ENCODE data around the gene MAPKAP1. TPM values are rescaled to one million over a fixed set of nuclear protein-coding genes. Genes with fewer than 3 reads are reported as not detected.

Gene MAPKAP1
- total and polyA plus RNA-seq, 2 of the 13 experiments (the other 11 are each of a cell fraction or from before 2014, with no cell fraction given): 45.0 to 64.3 TPM

- TF ChIP-seq POLR2A (IDR thresholded peaks at IDR 0.05; ENCODE audit: insufficient read depth in 1 of 2, low read depth in 2 of 2, low read length in 2 of 2): no peak
These were observed 7.1 kb downstream of the MAPKAP1 start (continued) for GRCh38 chr9:125699870-125700269.

- POLR2A ChIA-PET: interaction anchor here (3.4 kb wide), 1 partner anchor 11 kb away, joined by 16 read pairs; the partner anchor contains the start of gene MAPKAP1
- no peak for TF ChIP-seq NPAS2 (CRISPR knock-in tag; IDR thresholded peaks at IDR 0.05; ENCODE audit: borderline replicate concordance)
- TF ChIP-seq KDM4B (CRISPR knock-in tag; IDR thresholded peaks at IDR 0.05): no peak
- no peak for TF ChIP-seq ZNF160 (CRISPR knock-in tag; IDR thresholded peaks at IDR 0.05)
- TF ChIP-seq RAD51 (IDR thresholded peaks at IDR 0.05; ENCODE audit: borderline replicate concordance): no peak
- TF ChIP-seq ZNF562 (CRISPR knock-in tag; IDR thresholded peaks at IDR 0.05; ENCODE audit: borderline replicate concordance): no peak
- TF ChIP-seq, protein P1, sequence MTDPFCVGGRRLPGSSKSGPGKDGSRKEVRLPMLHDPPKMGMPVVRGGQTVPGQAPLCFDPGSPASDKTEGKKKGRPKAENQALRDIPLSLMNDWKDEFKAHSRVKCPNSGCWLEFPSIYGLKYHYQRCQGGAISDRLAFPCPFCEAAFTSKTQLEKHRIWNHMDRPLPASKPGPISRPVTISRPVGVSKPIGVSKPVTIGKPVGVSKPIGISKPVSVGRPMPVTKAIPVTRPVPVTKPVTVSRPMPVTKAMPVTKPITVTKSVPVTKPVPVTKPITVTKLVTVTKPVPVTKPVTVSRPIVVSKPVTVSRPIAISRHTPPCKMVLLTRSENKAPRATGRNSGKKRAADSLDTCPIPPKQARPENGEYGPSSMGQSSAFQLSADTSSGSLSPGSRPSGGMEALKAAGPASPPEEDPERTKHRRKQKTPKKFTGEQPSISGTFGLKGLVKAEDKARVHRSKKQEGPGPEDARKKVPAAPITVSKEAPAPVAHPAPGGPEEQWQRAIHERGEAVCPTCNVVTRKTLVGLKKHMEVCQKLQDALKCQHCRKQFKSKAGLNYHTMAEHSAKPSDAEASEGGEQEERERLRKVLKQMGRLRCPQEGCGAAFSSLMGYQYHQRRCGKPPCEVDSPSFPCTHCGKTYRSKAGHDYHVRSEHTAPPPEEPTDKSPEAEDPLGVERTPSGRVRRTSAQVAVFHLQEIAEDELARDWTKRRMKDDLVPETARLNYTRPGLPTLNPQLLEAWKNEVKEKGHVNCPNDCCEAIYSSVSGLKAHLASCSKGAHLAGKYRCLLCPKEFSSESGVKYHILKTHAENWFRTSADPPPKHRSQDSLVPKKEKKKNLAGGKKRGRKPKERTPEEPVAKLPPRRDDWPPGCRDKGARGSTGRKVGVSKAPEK (CRISPR knock-in tag; IDR thresholded peaks at IDR 0.05; ENCODE audit: borderline replicate concordance): no peak
- peak; percentile 68; the same call in 1 of the 2 replicates for TF ChIP-seq FOXP1 (IDR thresholded peaks at IDR 0.05)
- no peak for TF ChIP-seq FOXP1 (CRISPR knock-in tag; IDR thresholded peaks at IDR 0.05)
- TF ChIP-seq EZH2 (conservative IDR thresholded peaks at IDR 0.05; ENCODE audit: low read depth, low read length): no peak
- in situ Hi-C loops (cut with HindIII; ENCODE audit: extremely low pct_ligation_motif_present, low pct_unique_long_range_greater_than_20kb): no loop called here
- peaks cover 19% of the 10 kb centered on the region for H3K4me1 ChIP-seq (ENCODE audit: insufficient read depth, low read length)
- DNase-seq (ENCODE audit: low spot score) (no peak), FAIRE-seq (no peak), ATAC-seq (no peak)
- intact Hi-C loops (cut with micrococcal nuclease; ENCODE audit: unreplicated experiment): no loop called here
- 91% methylated on average over 6 of the region's 6 CpGs for WGBS (ENCODE audit: low lambda C conversion rate)
- H3K27ac ChIP-seq (ENCODE audit: extremely low read length, insufficient read depth, low read length): no peak overlapping the region
- H3K27me3 ChIP-seq (ENCODE audit: control insufficient read depth in 1 of 2, insufficient read depth in 2 of 2, low read length in 2 of 2): no peaks in the 10 kb centered on the region
- peaks cover 17% of the 10 kb centered on the region for H3K79me2 ChIP-seq (ENCODE audit: insufficient read depth, low read length)
- no peak overlapping the region for H3K4me2 ChIP-seq (ENCODE audit: low read depth, low read length)
- H3K36me3 ChIP-seq (replicated peaks in 1 of 2; ENCODE audit: control insufficient read depth in 1 of 2, insufficient read depth in 2 of 2, low read length in 2 of 2): no peaks in the 10 kb centered on the region
- BruUV-seq (replicated peaks): no TSS peak
- H2AFZ ChIP-seq (ENCODE audit: low read length): no peak overlapping the region
- no peak overlapping the region for H3K4me3 ChIP-seq (replicated peaks in 1 of 3; ENCODE audit: insufficient read depth in 1 of 3, low read depth in 2 of 3, low read length in 3 of 3)
- H3K9ac ChIP-seq (ENCODE audit: insufficient read depth, low read depth, low read length): no peak overlapping the region
- no peaks in the 10 kb centered on the region for H3K9me3 ChIP-seq (ENCODE audit: low read length)
- H4K20me1 ChIP-seq (ENCODE audit: insufficient read depth, low read length): peaks cover 2% of the 10 kb centered on the region; the same call in 1 of the 2 replicates
- CTCF ChIA-PET (ENCODE audit: low intra/inter-chr PET ratio, low total read pairs): no interaction called here
These were observed 10.8 kb downstream of the MAPKAP1 start for GRCh38 chr9:125696106-125696647.

All from HepG2 (cell line).